ENCODE measurements around the gene RSBN1L. TPM values are rescaled to one million over a fixed set of nuclear protein-coding genes. Genes with fewer than 3 reads are reported as not detected.

RSBN1L gene
- polyA plus RNA-seq, 1 of the 3 experiments (the other 2 are of a cell fraction), result 6.5 TPM

DNA sequence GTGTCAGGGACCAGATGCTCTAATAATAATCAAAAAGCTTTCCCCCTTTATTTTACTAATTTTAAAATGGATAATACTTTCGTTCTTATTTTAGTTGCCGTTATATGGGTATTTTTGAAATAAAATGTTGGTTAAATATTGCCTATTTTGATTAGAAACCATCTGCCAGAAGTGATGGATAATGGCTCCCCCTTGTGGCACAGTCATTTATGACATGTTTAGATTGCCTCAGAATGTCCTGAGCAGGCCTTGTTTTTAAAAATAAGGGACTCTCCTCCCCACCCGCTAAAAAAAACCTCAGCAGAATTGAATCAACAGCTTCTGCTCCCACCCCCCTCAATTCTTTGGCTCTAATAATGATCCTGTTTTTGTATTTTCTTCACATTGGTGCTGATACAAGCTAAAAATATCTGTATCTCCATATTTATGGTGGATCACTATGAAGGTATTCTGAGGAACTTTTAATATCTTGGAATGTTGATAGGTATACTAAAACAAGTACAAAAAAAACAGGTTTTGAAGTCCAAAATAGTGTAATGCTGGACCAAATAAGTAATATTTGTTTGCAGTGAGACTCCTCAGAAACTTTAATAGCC is 63.1 kb downstream of the RSBN1L start:
- Histone ChIP-seq H3K4me2 (no peak overlapping the region), H3K36me3 (replicated peaks in 1 of 2; ENCODE audit: control insufficient read depth in 1 of 2, insufficient read depth in 2 of 2, low read length in 1 of 2) (peaks cover 0 to 4% of the 10 kb centered on the region in 2 experiments), H3K27me3 (ENCODE audit: insufficient read depth) (no peaks in the 10 kb centered on the region), H3K79me2 (ENCODE audit: insufficient read depth) (peaks cover 54% of the 10 kb centered on the region), H3K9me3 (no peaks in the 10 kb centered on the region), H4K20me1 (ENCODE audit: insufficient read depth) (no peaks in the 10 kb centered on the region), H3K9me2 (no peaks in the 10 kb centered on the region), H2AFZ (ENCODE audit: low read depth) (no peak overlapping the region), H3K4me1 (ENCODE audit: control insufficient read depth in 1 of 2, insufficient read depth in 2 of 2, low read depth in 1 of 2, low read length in 1 of 2) (peaks cover 0 to 4% of the 10 kb centered on the region in 2 experiments; a peak in 1 of 4 replicates), H3K27ac (ENCODE audit: low read depth in 2 of 2, low read length in 1 of 2) (peak overlapping the region in 1 of 2 experiments; percentile 1; a peak in 1 of 4 replicates), H3F3A (replicated peaks; ENCODE audit: insufficient read depth) (peaks cover 6% of the 10 kb centered on the region), H3K9ac (no peak overlapping the region), H3K4me3 (ENCODE audit: low read depth in 2 of 2, low read length in 1 of 2) (no peak overlapping the region)
- ChIA-PET CTCF (interaction anchor here (0.6 to 12.4 kb wide), 67 partner anchors 11 to 1934 kb away, joined by 3 to 392 read pairs (median 4); partner anchors contain the start of genes PHTF2, RSBN1L and TMEM60), POLR2A (no interaction called here)
- WGBS (ENCODE audit: low lambda C conversion rate), result under 1% methylated on average over 3 of the region's 3 CpGs
- peak; percentile 51 for DNase-seq
- TF ChIP-seq PBX3 (IDR thresholded peaks at IDR 0.05), result no peak
- no peak for TF ChIP-seq POLR2AphosphoS5 (IDR thresholded peaks at IDR 0.05; ENCODE audit: low read depth, low read length)
- TF ChIP-seq YY1 (IDR thresholded peaks at IDR 0.05; ENCODE audit: low read depth), result no peak
- peak; percentile 92 for TF ChIP-seq SMC3 (IDR thresholded peaks at IDR 0.05; ENCODE audit: low read depth, low read length)
- no peak for TF ChIP-seq EP300 (IDR thresholded peaks at IDR 0.05; ENCODE audit: borderline replicate concordance in 1 of 2, low read depth in 1 of 2, low read length in 1 of 2)
- no peak for TF ChIP-seq NFIC (IDR thresholded peaks at IDR 0.05; ENCODE audit: borderline replicate concordance)
- TF ChIP-seq REST (IDR thresholded peaks at IDR 0.05; ENCODE audit: low read depth, low read length), result no peak
- TF ChIP-seq TCF12 (IDR thresholded peaks at IDR 0.05), result peak; percentile 9; the same call in 1 of the 2 replicates
- no peak for TF ChIP-seq TEAD4 (IDR thresholded peaks at IDR 0.05; ENCODE audit: borderline replicate concordance, insufficient read depth)
- TF ChIP-seq GATA2 (CRISPR knock-in tag; IDR thresholded peaks at IDR 0.05), result no peak
- no peak for TF ChIP-seq CHD2 (IDR thresholded peaks at IDR 0.05; ENCODE audit: low read length, partially characterized antibody)
- no peak for TF ChIP-seq SIN3A (IDR thresholded peaks at IDR 0.05; ENCODE audit: borderline replicate concordance, low read depth, low read length)
- no peak for TF ChIP-seq MXI1 (IDR thresholded peaks at IDR 0.05; ENCODE audit: low read depth, low read length)
- TF ChIP-seq, protein P1, sequence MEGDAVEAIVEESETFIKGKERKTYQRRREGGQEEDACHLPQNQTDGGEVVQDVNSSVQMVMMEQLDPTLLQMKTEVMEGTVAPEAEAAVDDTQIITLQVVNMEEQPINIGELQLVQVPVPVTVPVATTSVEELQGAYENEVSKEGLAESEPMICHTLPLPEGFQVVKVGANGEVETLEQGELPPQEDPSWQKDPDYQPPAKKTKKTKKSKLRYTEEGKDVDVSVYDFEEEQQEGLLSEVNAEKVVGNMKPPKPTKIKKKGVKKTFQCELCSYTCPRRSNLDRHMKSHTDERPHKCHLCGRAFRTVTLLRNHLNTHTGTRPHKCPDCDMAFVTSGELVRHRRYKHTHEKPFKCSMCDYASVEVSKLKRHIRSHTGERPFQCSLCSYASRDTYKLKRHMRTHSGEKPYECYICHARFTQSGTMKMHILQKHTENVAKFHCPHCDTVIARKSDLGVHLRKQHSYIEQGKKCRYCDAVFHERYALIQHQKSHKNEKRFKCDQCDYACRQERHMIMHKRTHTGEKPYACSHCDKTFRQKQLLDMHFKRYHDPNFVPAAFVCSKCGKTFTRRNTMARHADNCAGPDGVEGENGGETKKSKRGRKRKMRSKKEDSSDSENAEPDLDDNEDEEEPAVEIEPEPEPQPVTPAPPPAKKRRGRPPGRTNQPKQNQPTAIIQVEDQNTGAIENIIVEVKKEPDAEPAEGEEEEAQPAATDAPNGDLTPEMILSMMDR (IDR thresholded peaks at IDR 0.05), result peak; percentile 98
- TF ChIP-seq, protein P2, sequence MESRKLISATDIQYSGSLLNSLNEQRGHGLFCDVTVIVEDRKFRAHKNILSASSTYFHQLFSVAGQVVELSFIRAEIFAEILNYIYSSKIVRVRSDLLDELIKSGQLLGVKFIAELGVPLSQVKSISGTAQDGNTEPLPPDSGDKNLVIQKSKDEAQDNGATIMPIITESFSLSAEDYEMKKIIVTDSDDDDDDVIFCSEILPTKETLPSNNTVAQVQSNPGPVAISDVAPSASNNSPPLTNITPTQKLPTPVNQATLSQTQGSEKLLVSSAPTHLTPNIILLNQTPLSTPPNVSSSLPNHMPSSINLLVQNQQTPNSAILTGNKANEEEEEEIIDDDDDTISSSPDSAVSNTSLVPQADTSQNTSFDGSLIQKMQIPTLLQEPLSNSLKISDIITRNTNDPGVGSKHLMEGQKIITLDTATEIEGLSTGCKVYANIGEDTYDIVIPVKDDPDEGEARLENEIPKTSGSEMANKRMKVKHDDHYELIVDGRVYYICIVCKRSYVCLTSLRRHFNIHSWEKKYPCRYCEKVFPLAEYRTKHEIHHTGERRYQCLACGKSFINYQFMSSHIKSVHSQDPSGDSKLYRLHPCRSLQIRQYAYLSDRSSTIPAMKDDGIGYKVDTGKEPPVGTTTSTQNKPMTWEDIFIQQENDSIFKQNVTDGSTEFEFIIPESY (IDR thresholded peaks at IDR 0.05; ENCODE audit: borderline replicate concordance, low read depth), result no peak
- no peak for TF ChIP-seq GABPA (IDR thresholded peaks at IDR 0.05; ENCODE audit: low read depth)
- TF ChIP-seq FOXJ3 (CRISPR knock-in tag; IDR thresholded peaks at IDR 0.05), result no peak
- peak; percentile 98 for TF ChIP-seq RAD21 (IDR thresholded peaks at IDR 0.05; ENCODE audit: low read length)
- no peak for TF ChIP-seq RXRA (IDR thresholded peaks at IDR 0.05; ENCODE audit: borderline replicate concordance, low read depth)
- TF ChIP-seq USF1 (IDR thresholded peaks at IDR 0.05; ENCODE audit: borderline replicate concordance, low read depth), result no peak
- TF ChIP-seq EZH2phosphoT487 (IDR thresholded peaks at IDR 0.05; ENCODE audit: borderline replicate concordance, low read depth), result no peak
- TF ChIP-seq NRF1 (IDR thresholded peaks at IDR 0.05; ENCODE audit: low read depth, low read length), result no peak; the same call in 1 of the 2 replicates
- no peak for TF ChIP-seq FOSL2 (IDR thresholded peaks at IDR 0.05; ENCODE audit: borderline replicate concordance, low read depth)
- TF ChIP-seq TAF1 (IDR thresholded peaks at IDR 0.05; ENCODE audit: borderline replicate concordance, low read depth, low read length), result no peak
